Kidney tubule cell (primary cell): Measurements from ENCODE around the gene CARD10.

ENCODE experiments used
- DNase-seq: peaks from one replicate; pipeline ENCODE4 v3.0.0-alpha.2; 2018; ENCODE audit warnings: low spot score

The CARD10 gene

GRCh38 chr22:37503850-37504249 lies 15.4 kb downstream of the CARD10 start:
- DNase-seq, result no peak

- no peak for DNase-seq
Measured at GRCh38 chr22:37503183-37503683, 16.0 kb downstream of the CARD10 start.

GRCh38 chr22:37502342-37503182 lies 16.7 kb downstream of the CARD10 start:
- DNase-seq, result peak; percentile 82

- DNase-seq, result peak; percentile 97
Measured at GRCh38 chr22:37501610-37502341, 17.4 kb downstream of the CARD10 start.

- DNase-seq, result peak; percentile 49
Measured at GRCh38 chr22:37500745-37501609, 18.2 kb downstream of the CARD10 start.

GRCh38 chr22:37499789-37500540 lies 19.2 kb downstream of the CARD10 start:
- DNase-seq, result no peak

- DNase-seq, result peak; percentile 25
Measured at GRCh38 chr22:37499027-37499707, 20.0 kb downstream of the CARD10 start.

- peak; percentile 38 for DNase-seq
Measured at GRCh38 chr22:37498289-37498909, 20.8 kb downstream of the CARD10 start.

- DNase-seq, result peak; percentile 99
Measured at GRCh38 chr22:37497062-37497599, 22.1 kb downstream of the CARD10 start.

GRCh38 chr22:37496651-37497050 lies 22.6 kb downstream of the CARD10 start:
- DNase-seq, result peak; percentile 75

GRCh38 chr22:37493979-37494378 lies 25.2 kb downstream of the CARD10 start:
- no peak for DNase-seq

- DNase-seq, result peak; percentile 82
Measured at GRCh38 chr22:37492428-37493344, 26.5 kb downstream of the CARD10 start.

- DNase-seq, result peak; percentile 34
Measured at GRCh38 chr22:37491559-37492427, 27.4 kb downstream of the CARD10 start.

- DNase-seq, result no peak
Measured at GRCh38 chr22:37491106-37491505, 28.1 kb downstream of the CARD10 start.

- DNase-seq, result no peak
Measured at GRCh38 chr22:37489983-37490382, 29.2 kb downstream of the CARD10 start.

GRCh38 chr22:37488337-37489135 lies 30.7 kb downstream of the CARD10 start:
- DNase-seq, result no peak

- no peak for DNase-seq
Measured at GRCh38 chr22:37487571-37487970, 31.6 kb downstream of the CARD10 start.
